Subcutaneous adipose tissue (tissue), 4 donors: ENCODE measurements around the gene AGBL4. TPM values are rescaled to one million over a fixed set of nuclear protein-coding genes. Genes with fewer than 3 reads are reported as not detected.

ENCODE experiments used
- CTCF ChIP-seq: fragments of 450-650 bp; IDR thresholded peaks from one replicate; pipeline ENCODE4 v1.5.1; 2016; ENCODE audit warnings: low read depth, mild to moderate bottlenecking, control low read depth, antibody characterized with exemption, moderate library complexity
- total RNA-seq, 4 donors: library from RNA; depleted of rRNA; stranded (reverse); fragments of >200 nt; gene quantifications; one replicate each; pipeline ENCODE4 v1.1.0, GENCODE V29; 2016

The AGBL4 gene
- total RNA-seq, 4 donors from 2014 or later: 0.16 to 3.6 (median 0.59) TPM

- TF ChIP-seq CTCF: no peak
Observed at GRCh38 chr1:48619539-48619938, 1404.2 kb downstream of the AGBL4 start.

GRCh38 chr1:48617252-48617651, 1406.5 kb downstream of the AGBL4 start:
- no peak for TF ChIP-seq CTCF

GRCh38 chr1:48616710-48617109, 1407.0 kb downstream of the AGBL4 start:
- TF ChIP-seq CTCF: no peak

- TF ChIP-seq CTCF: no peak
Observed at GRCh38 chr1:48611841-48612240, 1411.9 kb downstream of the AGBL4 start.

GRCh38 chr1:48610628-48611542, 1412.9 kb downstream of the AGBL4 start:
- no peak for TF ChIP-seq CTCF

- TF ChIP-seq CTCF: no peak
Observed at GRCh38 chr1:48608882-48609281, 1414.9 kb downstream of the AGBL4 start.

GRCh38 chr1:48603222-48603621, 1420.5 kb downstream of the AGBL4 start:
- no peak for TF ChIP-seq CTCF
